NCI-H526 treated with DMSO at 0.1 percent for 48 hours (cell line): Measurements from ENCODE around the gene XRCC3.

Source experiments
- DNase-seq: peaks from one replicate; lab custom pipeline; 2025; lab: John Stamatoyannopoulos, UW

XRCC3 gene

GRCh38 chr14:103738701-103739451 lies 23.6 kb upstream of the XRCC3 start:
- no peak for DNase-seq

GRCh38 chr14:103738166-103738565 lies 22.9 kb upstream of the XRCC3 start:
- DNase-seq, result no peak

- no peak for DNase-seq
Measured at GRCh38 chr14:103737432-103738045, 22.3 kb upstream of the XRCC3 start.

- no peak for DNase-seq
Measured at GRCh38 chr14:103736546-103737431, 21.5 kb upstream of the XRCC3 start.

- no peak for DNase-seq
Measured at GRCh38 chr14:103735815-103736545, 20.7 kb upstream of the XRCC3 start.

GRCh38 chr14:103735439-103735814 lies 20.2 kb upstream of the XRCC3 start:
- no peak for DNase-seq

DNA sequence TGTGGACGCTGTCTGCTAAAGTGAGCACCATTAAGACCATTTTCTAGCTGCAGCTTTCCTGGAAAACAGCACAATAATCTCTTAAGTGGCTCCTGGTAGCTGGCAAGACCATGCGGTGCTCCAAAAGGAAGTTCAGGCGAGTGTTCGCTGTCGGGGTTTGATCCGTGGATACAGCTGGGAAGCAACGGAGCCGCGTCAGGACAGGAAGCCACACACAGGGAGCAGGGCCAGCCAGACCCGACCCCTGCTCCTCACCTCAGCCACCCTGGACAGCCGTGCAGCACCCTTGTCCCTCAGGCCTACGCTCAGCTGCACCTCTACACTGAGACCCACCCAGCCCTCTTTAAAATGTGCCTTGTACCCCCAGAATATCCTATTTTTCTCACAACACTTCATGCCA lies 19.8 kb upstream of the XRCC3 start:
- DNase-seq, result no peak

- DNase-seq, result no peak
Measured at GRCh38 chr14:103734081-103734888, 19.0 kb upstream of the XRCC3 start.

DNA sequence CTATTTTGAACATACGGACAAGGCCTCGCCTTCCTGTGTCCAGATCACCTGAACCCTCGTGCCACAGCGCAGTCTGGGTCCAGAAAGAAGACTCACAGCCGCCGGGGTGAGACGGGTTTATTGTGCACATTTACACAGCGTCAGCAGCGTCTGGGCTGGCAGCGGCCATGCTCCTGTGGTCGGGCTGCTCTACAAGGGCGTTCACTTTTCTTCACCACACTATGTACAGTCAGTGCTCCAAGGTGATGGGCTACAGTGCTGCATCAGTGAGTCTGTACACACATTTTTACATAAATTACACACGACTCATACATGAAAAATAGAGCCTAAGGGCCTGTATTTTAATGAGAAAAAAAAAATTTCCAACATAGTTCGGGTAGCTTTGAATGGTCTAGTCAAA lies 18.4 kb upstream of the XRCC3 start:
- DNase-seq, result peak; percentile 80

- peak; percentile 41 for DNase-seq
Measured at GRCh38 chr14:103732868-103733620, 17.8 kb upstream of the XRCC3 start.

DNA sequence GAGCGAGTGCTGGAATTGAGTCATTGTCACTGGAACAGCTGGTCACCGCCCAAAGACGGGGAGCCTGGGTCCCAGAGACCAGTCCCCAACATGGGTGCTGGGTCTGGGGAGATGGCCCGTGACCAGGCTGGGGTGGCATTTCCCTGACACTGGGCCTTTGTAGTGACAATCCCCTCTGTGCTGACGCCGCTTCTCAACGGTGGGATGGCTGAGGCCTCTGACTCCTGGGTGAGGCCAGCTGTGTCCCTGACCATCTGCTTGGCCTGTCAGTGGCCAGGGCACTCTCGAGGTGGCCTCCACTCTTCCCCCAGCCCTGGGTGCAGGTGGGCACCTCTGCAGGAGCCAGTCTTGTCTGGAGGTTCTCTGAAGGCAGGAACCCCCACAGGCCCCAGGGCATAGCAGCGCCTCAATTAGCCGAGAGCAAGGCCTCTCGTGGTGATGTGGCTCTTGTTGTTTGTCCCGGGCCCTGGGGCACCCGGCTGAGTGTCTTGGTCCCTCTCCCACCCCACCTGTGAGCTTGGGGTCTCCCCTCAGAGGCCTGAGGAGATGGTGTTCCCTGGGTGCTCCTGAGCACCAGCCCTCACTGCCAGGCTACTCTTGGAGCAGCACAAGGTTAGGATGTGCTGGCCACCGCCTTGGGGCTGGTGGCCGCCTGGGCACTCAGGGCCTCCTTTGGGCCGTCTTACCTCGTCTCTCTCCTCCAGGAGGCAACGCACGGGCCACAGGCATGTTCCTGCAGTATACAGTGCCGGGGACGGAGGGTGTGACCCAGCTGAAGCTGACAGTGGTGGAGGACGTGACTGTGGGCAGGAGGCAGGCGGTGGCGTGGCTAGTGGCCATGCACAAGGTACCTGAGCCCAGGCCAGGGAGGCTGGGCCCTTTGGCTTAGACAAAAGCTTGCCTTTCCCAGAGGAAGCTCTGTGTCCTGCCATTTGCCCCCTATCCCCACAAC lies 16.9 kb upstream of the XRCC3 start:
- DNase-seq, result no peak

DNA sequence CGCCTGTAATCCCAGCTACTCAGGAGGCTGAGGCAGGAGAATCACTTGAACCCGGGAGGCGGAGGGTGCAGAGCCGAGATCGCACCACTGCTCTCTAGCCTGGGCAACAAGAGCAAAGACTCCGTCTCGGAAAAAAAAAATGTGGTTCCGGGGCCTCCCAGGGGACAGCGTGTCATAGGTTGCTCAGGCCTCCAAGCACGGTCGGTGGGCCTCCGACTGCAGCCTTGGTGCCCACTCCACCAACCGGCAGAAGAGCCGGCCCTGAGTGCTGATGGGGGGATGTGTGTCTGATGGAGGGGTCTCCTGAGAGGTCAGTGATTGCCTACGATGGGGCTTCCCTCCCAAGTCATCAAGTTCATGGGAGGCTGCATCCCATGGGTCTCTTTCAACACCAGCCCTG lies 16.2 kb upstream of the XRCC3 start:
- no peak for DNase-seq

- DNase-seq, result no peak
Measured at GRCh38 chr14:103730490-103731035, 15.3 kb upstream of the XRCC3 start.

DNA sequence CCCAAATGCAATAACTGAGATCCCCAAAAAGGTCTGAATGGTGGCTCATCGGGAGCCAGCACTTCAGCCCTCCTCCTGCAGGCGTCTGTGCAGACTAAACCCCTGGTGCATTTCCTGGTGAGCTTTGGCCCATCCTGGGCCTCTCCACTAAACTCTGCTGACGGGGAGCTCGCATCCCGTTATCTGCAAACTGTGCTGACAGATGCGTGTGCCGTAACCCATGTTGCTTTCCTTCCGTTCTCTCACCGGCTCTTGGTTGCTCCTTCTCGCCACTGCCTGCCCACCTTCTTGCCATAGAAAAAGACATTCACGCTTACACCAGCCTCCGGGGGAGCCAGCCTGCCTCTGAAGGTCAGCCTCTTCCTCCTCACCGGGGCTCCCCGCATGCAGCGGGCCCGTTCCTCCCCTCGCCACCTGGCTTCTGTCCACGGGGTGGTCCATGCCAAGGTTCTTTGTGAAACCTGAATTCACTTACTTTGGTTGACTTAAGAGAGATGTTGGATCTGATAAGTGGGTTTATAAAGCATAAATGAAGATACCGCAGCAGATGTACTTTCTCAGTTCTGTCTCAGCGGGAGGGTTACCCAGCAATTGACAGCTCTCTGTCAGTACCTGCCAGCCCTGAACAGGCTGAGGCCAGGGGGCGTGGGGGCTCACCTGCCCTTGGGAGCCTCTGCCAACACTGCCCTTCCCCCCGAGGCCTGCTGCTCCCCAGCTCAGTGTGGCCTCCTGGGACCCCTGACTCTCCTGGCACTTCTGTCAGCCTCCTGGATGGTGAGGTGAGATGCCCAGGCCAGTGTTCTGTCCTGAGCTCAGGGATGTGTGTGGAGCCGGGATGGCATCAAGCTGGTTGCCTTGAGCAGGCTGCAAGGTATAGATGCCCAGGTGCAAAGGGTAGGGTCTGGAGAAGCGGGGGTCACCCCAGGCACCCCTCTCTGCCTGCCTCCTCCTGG lies 14.5 kb upstream of the XRCC3 start:
- no peak for DNase-seq

DNA sequence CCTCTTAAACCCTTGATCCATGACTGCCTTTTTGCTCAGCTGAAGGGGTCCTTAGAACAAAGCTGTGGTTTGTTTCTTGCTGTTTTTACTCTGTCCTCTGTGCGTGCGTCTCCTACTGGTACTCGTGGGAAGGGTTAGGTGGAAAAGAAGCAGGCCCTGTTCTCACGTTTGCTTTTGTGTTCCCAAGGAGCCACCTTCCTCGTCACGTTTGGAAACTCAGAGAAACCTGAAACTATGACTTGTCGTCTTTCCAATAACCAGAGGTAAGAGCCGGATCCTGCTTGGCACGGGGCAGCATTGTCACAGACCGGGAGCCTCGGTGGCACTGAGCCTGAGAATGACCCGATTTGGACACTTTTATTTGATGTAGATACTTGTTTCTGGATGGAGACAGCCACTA lies 13.5 kb upstream of the XRCC3 start:
- no peak for DNase-seq

- no peak for DNase-seq
Measured at GRCh38 chr14:103728141-103728540, 12.9 kb upstream of the XRCC3 start.

DNA sequence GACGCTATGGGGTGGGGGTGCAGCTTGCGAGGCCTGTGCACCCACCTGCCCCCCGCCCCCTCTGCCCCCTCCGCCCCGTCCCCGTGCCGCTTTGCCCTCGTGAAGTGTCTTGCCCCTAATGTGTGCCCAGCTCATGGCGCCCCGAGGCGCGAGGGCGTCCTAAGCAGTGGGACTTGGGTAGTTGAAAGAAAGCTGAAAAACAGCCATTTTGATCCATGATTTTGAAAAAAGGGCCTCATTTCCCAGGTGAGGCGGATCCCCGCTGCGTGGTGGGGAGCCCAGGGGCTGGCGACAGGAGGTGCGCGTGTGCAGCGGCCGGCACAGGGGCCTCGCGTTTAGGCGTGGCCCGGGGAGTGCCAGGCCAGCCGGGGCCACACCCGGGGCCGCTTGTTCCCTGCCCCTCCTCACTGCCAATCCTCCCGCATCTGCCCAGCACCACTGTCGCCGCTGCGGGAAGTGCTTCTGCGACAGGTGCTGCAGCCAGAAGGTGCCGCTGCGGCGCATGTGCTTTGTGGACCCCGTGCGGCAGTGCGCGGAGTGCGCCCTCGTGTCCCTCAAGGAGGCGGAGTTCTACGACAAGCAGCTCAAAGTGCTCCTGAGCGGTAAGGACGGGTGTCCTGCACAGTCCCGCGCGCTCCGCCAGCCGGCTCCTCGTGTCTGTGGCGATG lies 12.2 kb upstream of the XRCC3 start:
- DNase-seq, result no peak
